ENCODE measurements around the gene RNF7.

The RNF7 gene

DNA sequence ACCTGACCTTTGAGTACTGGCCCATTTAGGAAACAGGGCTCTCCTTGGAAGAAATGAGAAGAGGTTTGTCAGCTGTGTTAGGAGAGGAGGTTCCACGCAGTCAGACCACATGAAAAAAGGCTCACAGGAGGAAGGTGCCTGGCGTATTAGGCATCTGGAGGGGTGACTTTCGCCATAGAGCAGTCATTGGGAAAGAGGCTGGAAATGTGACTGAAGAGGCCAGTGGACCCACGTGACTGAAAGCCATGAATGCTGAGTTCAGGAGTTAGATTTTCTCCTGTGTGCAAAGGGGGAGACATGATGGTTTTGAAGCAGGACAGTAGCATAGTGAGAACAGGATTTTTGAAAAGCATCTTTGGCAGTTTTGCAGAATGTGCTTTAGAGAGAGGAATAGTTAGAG lies 29.7 kb upstream of the RNF7 start:
- ChIA-PET POLR2A (ENCODE audit: low non-redundant PET) (no interaction called here), CTCF (no interaction called here)
- DNase-seq (ENCODE audit: low spot score) = no peak
- TF ChIP-seq, protein P1, sequence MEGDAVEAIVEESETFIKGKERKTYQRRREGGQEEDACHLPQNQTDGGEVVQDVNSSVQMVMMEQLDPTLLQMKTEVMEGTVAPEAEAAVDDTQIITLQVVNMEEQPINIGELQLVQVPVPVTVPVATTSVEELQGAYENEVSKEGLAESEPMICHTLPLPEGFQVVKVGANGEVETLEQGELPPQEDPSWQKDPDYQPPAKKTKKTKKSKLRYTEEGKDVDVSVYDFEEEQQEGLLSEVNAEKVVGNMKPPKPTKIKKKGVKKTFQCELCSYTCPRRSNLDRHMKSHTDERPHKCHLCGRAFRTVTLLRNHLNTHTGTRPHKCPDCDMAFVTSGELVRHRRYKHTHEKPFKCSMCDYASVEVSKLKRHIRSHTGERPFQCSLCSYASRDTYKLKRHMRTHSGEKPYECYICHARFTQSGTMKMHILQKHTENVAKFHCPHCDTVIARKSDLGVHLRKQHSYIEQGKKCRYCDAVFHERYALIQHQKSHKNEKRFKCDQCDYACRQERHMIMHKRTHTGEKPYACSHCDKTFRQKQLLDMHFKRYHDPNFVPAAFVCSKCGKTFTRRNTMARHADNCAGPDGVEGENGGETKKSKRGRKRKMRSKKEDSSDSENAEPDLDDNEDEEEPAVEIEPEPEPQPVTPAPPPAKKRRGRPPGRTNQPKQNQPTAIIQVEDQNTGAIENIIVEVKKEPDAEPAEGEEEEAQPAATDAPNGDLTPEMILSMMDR (conservative IDR thresholded peaks at IDR 0.05; ENCODE audit: low read depth) = no peak
- no peak overlapping the region for H3K27ac ChIP-seq

DNA sequence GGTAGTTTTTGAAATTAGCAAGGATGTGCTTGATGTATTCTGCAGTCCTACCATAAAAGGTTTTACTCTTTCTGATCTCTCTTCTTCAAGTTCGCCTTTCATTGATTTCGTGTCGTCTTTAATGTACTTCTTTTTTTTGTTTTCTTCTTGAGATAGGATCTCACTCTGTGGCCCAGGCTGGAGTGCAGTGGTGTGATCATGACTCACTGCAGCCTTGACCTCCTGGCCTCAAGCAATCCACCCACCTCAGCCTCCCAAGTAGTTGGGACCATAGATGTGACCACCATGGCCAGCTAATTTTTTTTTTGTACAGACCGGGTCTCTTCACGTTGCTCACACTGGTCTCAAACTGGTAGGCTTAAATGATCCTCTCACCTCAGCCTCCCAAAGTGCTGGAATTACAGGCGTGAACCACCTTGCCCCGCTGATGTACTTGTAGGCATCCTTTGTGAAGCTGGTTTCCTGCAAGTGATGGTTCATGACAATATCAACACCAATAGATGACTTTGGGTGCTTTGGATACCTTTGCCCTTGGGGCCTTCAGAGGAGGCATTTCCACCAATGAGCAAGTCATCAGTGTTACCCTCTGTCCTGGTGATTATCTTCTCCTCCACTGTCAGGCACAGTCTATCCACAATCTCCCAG lies 28.9 kb upstream of the RNF7 start:
- TF ChIP-seq, protein P1 (conservative IDR thresholded peaks at IDR 0.05; ENCODE audit: low read depth) = no peak
- ChIA-PET POLR2A (ENCODE audit: low non-redundant PET) (no interaction called here), CTCF (no interaction called here)
- no peak for DNase-seq (ENCODE audit: low spot score)
- H3K27ac ChIP-seq = no peak overlapping the region

DNA sequence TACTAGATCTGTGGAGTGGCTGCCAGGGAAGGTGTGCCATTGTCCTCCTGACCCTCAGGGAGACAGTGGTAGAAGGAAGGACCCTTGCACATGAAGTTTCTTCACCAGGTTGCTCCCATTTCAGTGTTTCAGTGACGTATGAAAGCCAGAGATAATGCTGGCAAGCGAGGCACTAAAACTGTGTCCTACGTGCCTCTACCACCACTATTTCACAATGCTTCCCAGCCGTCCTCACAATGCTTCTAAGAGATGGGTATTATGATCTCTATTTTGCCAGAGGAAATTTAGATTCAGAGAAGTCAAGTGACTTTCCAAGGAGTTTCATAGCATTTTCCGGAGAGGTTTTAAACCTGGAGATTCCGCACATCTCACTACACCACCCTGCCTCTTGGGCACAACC lies 28.0 kb upstream of the RNF7 start:
- TF ChIP-seq, protein P1 (conservative IDR thresholded peaks at IDR 0.05; ENCODE audit: low read depth) = no peak
- no peak for DNase-seq (ENCODE audit: low spot score)
- CTCF ChIA-PET = no interaction called here
- no peak overlapping the region for H3K27ac ChIP-seq
- POLR2A ChIA-PET (ENCODE audit: low non-redundant PET) = no interaction called here

DNA sequence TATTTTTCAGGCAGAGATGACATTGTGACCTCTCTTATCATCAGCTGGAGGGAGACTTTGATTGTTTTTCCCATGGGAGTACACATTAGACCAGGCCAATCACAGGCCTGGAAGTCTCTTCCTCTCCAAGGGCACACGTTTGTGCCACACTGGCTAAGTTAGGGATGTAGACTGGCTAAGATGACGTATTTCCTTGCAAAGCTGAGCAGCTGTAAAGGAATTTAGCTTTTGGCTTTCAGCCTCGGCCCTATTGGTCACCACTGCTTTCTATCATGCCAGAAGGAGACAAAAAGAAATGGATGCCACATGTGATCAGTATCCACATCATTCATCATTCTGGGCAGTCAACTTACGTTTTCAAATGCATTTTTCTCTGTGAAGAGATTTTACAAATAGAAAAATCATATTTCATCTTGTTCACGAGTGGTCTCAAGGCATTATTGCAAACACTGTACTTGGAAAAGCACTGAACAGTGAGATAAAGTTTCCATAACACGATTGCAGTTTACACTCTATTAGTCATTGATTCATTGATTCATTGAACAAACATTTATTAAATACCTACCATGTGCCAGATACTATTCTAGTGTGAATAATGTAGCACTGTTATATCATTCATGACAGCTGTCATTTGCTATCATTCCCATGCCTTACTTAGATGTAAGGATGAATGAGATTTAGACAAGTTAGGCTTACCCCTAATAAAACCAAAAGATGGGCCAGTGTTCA lies 27.0 kb upstream of the RNF7 start:
- no peak overlapping the region for H3K27ac ChIP-seq
- DNase-seq (ENCODE audit: low spot score) = peak; percentile 48
- TF ChIP-seq, protein P1 (conservative IDR thresholded peaks at IDR 0.05; ENCODE audit: low read depth) = no peak
- ChIA-PET CTCF (no interaction called here), POLR2A (ENCODE audit: low non-redundant PET) (no interaction called here)

DNA sequence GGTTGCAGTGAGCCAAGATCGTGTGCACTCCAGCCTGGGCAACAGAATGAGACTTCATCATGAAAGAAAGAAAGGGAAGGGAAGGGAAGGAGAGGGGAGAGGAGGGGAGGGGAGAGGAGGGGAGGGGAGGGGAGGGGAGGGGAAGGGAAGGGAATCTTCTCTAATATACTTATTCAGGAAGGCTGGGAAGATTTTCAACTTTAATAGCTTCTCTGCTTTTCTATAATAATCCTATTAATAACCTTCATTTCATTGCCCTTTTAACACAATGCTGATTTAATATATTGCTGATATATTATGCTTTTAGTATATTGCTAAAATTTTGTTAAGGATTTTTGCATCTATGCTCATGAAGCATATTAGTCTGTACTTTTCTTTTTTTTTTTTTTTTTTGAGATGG lies 23.4 kb upstream of the RNF7 start:
- TF ChIP-seq, protein P1 (conservative IDR thresholded peaks at IDR 0.05; ENCODE audit: low read depth) = no peak
- no peak for DNase-seq (ENCODE audit: low spot score)
- ChIA-PET POLR2A (ENCODE audit: low non-redundant PET) (no interaction called here), CTCF (interaction anchor here (0.7 kb wide), 1 partner anchor 12 kb away, joined by 3 read pairs; no protein-coding TSS in a partner anchor)
- no peak overlapping the region for H3K27ac ChIP-seq

DNA sequence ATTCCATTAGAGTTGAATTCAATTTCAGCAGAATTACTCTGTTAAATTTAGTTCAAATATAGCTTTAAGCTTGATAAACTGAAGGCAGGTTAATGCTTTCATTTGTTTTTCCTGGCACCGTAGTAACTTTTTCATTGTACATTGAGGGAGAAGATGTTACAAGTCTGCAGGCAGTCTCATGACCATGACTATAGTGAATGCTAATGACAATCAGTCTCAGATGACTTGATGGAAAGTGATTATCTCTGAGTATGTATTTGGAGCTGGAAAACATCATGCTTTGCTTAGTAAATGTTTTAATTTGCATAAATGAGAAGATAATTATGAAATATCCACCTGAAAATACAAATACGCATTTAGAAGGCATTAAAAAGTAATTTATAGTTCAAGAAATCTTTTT lies 16.0 kb upstream of the RNF7 start:
- no peak overlapping the region for H3K27ac ChIP-seq
- no peak for DNase-seq (ENCODE audit: low spot score)
- ChIA-PET CTCF (interaction anchor here (0.6 kb wide), 2 partner anchors 125 to 190 kb away, joined by 3 to 4 read pairs; no protein-coding TSS in a partner anchor), POLR2A (ENCODE audit: low non-redundant PET) (no interaction called here)
- TF ChIP-seq, protein P1 (conservative IDR thresholded peaks at IDR 0.05; ENCODE audit: low read depth) = no peak
